Cerebellar cortex (tissue), 1 donor: Measurements from ENCODE around the gene CACNA1F.

Experiments
- DNase-seq: peaks from one replicate; pipeline ENCODE4 v3.0.0-alpha.2; 2015; ENCODE audit warnings: low spot score

CACNA1F gene

DNA sequence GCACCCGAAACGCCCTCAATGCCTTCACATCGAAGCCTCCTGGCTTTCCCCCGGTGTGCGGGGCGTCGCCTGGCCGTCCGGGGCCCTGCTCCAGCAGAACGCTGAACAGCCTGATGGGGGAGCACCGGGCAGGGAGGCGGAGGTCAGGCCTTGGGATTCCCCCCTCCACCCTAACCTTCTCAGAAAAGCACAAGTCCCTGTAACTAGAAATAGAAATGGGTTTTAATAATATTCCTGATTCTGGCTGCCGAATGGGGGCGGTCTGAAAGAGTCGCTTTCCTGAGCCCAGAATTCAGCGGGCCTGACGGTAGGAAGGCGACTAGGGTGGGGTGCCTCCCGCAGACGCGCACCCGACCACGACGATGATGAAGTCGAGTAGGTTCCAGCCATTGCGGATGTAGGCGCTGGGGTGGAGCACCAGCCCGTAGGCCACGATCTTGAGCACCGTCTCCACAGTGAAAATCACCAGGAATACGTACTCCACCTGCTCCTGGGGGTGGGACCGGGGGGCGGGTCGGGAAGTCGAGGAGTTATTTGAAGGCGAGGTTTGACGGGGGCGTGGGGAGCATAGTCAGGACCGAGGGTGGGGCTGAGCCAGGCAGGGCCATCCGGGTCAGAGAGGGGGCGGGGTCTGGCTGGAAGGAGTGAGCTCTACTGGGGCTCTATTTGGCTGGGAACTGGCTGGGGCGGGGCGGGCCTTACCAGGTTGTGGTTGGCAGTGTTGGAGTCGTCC, 2.5 kb downstream of the CACNA1F start:
- DNase-seq: no peak

GRCh38 chrX:49228185-49228584, 5.0 kb downstream of the CACNA1F start:
- no peak for DNase-seq

- DNase-seq: no peak
Observed at GRCh38 chrX:49227726-49228125, 5.4 kb downstream of the CACNA1F start.

DNA sequence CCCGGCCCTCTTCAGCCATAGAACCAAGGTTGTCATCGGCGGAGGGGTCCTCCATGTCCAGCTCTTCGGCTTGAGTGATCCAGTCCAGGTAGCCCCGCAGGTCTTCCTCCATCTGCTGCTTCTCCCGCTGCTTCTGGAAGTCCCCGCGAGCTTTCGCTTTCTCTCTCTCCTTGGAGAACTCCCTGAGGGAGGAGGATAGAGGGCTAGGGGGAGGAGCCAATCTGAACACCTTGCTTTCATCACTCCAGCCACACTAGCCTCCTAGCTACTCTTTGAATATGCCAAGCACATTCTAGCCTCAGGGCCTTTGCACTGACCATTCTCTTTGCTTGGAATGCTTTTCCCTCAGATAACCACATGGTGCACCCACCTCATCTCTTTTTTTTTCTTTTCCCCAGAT, 6.2 kb downstream of the CACNA1F start:
- no peak for DNase-seq

- DNase-seq: no peak
Observed at GRCh38 chrX:49225858-49226257, 7.3 kb downstream of the CACNA1F start.

- DNase-seq: no peak
Observed at GRCh38 chrX:49221868-49222267, 11.3 kb downstream of the CACNA1F start.

DNA sequence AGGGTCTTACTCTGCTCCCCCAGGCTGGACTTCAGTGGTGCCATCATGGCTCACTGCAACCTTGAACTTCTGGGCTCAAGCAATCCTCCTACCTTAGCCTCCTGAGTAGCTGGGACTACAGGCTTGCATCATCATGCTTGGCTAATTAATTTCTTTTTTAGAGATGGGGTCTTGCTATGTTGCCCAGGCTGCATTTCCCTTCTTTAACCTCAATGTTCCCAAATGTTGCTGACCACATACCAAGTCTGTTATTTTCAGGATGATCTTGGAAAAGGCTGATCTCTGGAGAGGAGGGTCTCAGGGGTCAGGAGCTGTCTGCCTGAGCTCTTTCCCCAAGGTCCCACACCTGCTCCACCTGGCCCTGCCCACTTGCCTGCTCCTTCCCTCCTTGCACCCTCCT, 13.0 kb downstream of the CACNA1F start:
- DNase-seq: no peak

GRCh38 chrX:49214996-49215526, 18.1 kb downstream of the CACNA1F start:
- no peak for DNase-seq

- DNase-seq: no peak
Observed at GRCh38 chrX:49214416-49214815, 18.7 kb downstream of the CACNA1F start.

- no peak for DNase-seq
Observed at GRCh38 chrX:49212861-49213260, 20.3 kb downstream of the CACNA1F start.

GRCh38 chrX:49212209-49212608, 20.9 kb downstream of the CACNA1F start:
- DNase-seq: no peak

DNA sequence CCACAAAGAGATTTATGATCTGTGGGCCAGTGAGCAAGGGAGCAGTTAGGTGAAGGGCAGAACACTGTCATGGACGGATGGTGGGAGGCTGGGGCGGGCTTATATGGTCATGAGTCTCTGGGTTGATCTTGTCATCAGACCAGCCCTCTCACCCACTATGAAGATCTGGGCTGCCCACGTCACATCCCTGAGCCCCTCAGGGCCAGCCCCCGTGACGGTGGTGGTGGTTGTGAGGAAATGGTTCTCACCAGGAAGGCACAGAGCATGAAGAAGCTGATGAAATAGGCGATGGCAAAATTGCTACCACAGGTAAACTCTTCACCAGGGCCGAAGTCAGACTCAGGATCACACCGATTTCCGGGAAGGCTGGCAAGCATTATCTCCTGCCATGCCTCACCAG, 22.1 kb downstream of the CACNA1F start:
- no peak for DNase-seq

GRCh38 chrX:49210406-49210805, 22.7 kb downstream of the CACNA1F start:
- no peak for DNase-seq

GRCh38 chrX:49209434-49210251, 23.5 kb downstream of the CACNA1F start:
- DNase-seq: peak; percentile 88

DNA sequence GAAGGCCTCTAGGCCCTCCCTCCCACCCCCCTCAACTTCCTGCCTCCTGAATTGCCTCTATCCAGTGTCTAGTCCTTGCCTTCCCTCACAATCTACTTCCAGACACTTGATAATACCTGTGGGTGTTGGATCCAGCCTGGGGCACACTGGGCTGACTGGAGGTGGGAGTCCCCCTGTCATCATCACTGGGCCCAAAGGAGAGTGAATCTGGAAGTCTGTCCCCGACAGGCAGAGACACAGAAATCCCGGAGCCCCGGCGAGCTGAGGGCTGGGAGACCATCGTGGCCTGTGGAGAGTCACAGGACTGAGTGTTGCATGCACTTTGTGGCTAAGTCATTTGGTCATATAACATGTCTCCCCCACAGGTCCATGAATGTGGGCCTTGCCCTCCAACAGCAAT, 24.7 kb downstream of the CACNA1F start:
- DNase-seq: no peak

DNA sequence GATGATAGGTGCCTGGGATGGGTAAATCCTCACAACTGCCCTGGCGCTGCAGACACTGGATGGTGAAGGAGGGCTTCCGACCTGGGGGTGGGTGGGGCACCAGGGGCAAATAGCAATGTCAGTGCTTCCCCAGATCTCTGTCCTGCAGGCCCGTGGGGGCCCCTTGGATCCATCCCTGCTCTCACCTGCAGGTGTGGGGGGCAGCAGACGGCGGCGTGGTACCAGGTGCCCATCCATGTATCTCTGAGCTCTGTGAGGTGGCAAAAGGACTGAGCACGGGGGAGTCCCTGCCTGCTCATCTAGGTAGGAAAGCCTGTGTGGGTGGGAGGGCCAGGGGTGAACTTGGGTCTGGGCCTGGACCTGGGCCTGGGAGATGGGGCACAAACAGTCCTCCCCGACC, 26.6 kb downstream of the CACNA1F start:
- DNase-seq: no peak

- DNase-seq: no peak
Observed at GRCh38 chrX:49205443-49205842, 27.7 kb downstream of the CACNA1F start.

DNA sequence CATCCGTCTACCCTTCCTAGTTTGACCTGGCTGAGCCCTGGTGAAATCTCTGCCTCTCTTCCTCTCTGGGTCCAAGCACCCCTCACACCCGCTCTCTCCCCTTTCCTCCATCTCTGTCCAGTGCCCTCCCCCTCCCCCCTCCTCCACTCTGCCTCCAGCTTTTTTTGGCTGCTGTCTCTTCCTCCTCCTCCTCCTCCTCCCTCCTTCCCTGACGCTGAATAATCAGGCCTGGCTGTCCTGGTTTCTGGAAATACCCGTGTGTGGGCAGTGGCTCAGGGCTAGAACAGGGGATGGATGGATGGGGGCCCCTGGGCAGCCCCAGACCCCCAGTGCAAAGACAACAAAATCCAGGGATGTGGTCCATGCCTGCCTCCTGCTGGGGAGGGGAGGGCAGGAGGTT, 28.4 kb downstream of the CACNA1F start:
- peak; percentile 64 for DNase-seq

DNA sequence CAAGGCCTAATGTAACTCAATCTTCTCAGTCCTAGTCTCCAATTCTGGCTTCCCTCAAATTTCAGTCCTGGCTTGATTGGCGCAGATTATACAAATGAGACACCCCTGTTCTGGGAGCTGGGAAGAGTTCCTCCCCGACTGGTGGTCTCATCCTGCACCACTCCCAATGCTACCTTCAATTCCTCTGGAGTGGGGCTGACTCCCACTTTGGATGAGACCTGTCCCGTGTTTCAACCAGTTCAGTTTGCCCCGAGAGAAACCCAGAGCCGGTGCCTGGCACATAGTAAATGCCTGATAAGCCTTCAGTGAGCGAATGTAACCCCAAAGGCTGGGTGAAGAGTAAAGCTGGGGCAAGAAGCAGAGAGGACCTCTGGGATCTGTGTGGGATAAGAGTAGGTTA, 29.1 kb downstream of the CACNA1F start:
- DNase-seq: no peak

DNA sequence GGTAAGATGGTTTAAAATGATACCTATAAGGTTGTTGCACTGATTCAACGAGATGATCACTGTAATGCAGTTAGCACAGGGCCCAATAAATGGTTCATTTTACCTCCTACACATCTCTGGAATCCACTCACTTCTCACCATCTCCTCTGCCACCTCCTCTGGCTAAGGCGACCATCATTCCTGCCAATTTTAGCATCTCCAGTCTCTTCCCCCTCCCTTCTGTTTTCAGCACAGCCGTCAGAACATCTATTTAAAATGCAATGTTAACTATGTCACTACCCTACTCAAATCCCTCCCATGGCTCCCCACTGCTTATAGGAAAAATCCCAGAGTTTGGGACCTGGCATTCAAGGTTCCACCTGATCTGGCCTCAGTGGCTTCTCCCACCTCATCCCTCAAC, 29.6 kb downstream of the CACNA1F start:
- peak; percentile 59 for DNase-seq

- DNase-seq: no peak
Observed at GRCh38 chrX:49202022-49202421, 31.1 kb downstream of the CACNA1F start.

DNA sequence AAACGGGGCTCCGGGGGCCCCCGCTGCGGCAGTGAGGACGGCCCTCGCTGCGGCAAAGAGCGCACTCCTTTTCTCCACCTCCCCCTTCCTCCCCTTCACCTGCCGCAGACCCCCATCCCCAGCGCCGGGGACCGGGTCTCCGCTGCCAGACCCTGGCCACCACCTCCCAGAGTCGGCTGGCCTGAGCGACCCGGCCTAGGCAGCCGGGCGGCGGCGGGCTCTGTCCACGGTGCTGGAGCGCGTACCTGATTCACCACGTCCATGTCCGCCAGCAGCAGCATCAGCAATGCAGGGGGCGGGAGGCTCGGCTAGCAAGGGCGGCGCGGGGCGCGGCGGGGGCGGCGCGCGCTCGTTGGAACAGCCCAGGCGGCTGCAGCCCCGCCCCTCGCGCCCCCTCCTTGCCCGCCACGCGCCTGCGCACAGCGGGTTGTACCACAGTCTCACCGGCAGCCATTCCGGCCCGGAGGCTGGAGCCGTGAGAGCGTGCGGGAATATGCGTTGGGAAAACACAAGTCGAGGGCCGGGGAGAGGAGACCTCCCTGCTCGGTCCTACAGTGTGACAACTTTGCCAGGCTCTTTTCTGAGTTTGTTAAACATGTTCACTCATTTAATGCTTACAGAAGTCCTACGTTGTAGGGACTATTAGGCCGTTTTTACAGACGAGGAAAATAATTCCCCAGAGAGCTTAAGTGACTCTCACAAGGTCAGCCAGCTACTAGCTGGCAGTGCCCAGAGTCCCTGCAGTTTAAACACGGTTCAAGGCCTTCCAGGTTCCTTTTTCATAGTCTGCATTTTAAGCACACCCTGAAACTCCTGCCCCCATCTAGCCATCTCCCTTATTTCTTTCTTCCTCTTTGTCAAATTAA, 33.0 kb downstream of the CACNA1F start, which contains the start of gene SYP:
Gene SYP, minus strand, starts transcription at position 288 of the 866 bp plus-strand sequence. Its CDS starts 7 bp downstream, at position 281.
- DNase-seq: peak; percentile 80
